Hepatic stellate cell (primary cell): Measurements from ENCODE around the gene PHKA1.
A peak's percentile ranks its signal among the peaks of the same experiment; 100 is the strongest.
"Not testable (repeated sequence)": the region's sequence is repeated elsewhere in the genome, so short reads cannot be mapped to it uniquely, and the experiment has no call there.

Source experiments
- DNase-seq: peaks from one replicate; pipeline ENCODE4 v3.0.0; 2011; ENCODE audit warnings: low spot score

PHKA1 gene

GRCh38 chrX:72666451-72666850 is 47.7 kb downstream of the PHKA1 start:
- no peak for DNase-seq

GRCh38 chrX:72663737-72664136 is 50.4 kb downstream of the PHKA1 start:
- DNase-seq: no peak

- DNase-seq: no peak
Measured at GRCh38 chrX:72662020-72662747, 51.9 kb downstream of the PHKA1 start.

- DNase-seq: no peak
Measured at GRCh38 chrX:72659723-72660122, 54.4 kb downstream of the PHKA1 start.

- DNase-seq: no peak
Measured at GRCh38 chrX:72652082-72652481, 62.0 kb downstream of the PHKA1 start.

GRCh38 chrX:72644946-72645345 is 69.2 kb downstream of the PHKA1 start:
- DNase-seq: no peak

- DNase-seq: no peak
Measured at GRCh38 chrX:72641611-72642010, 72.5 kb downstream of the PHKA1 start.

- DNase-seq: no peak
Measured at GRCh38 chrX:72635930-72636329, 78.2 kb downstream of the PHKA1 start.

- DNase-seq: no peak
Measured at GRCh38 chrX:72634331-72634730, 79.8 kb downstream of the PHKA1 start.

- no peak for DNase-seq
Measured at GRCh38 chrX:72630185-72630584, 83.9 kb downstream of the PHKA1 start.

GRCh38 chrX:72624194-72624593 is 89.9 kb downstream of the PHKA1 start:
- DNase-seq: no peak

GRCh38 chrX:72621625-72622485 is 92.3 kb downstream of the PHKA1 start:
- DNase-seq: no peak

- no peak for DNase-seq
Measured at GRCh38 chrX:72621163-72621562, 92.9 kb downstream of the PHKA1 start.

GRCh38 chrX:72620550-72621145 is 93.5 kb downstream of the PHKA1 start:
- peak; percentile 40 for DNase-seq

GRCh38 chrX:72609313-72609712 is 104.8 kb downstream of the PHKA1 start:
- no peak for DNase-seq

- DNase-seq: no peak
Measured at GRCh38 chrX:72604705-72605104, 109.4 kb downstream of the PHKA1 start.

- DNase-seq: no peak
Measured at GRCh38 chrX:72604112-72604511, 110.0 kb downstream of the PHKA1 start.

- not testable (repeated sequence) for DNase-seq
Measured at GRCh38 chrX:72591038-72591437, 123.1 kb downstream of the PHKA1 start.

GRCh38 chrX:72584163-72584562 is 129.9 kb downstream of the PHKA1 start:
- no peak for DNase-seq

GRCh38 chrX:72576141-72576894 is 137.8 kb downstream of the PHKA1 start:
- no peak for DNase-seq

GRCh38 chrX:72573158-72573511 is 141.0 kb downstream of the PHKA1 start:
- no peak for DNase-seq
